SIG-M5 (cell line): ENCODE results near the gene RAB9A.
"Not testable (repeated sequence)": the region's sequence is repeated elsewhere in the genome, so short reads cannot be mapped to it uniquely, and the experiment has no call there.

Source experiments
- DNase-seq: peaks from one replicate; lab custom pipeline; 2025; lab: John Stamatoyannopoulos, UW

RAB9A gene

GRCh38 chrX:13700380-13700779, 11.5 kb downstream of the RAB9A start:
- DNase-seq: no peak

GRCh38 chrX:13702111-13702789, 13.3 kb downstream of the RAB9A start:
- DNase-seq: no peak

- DNase-seq: no peak
Measured at GRCh38 chrX:13703135-13703534, 14.2 kb downstream of the RAB9A start.

GRCh38 chrX:13703589-13703988, 14.7 kb downstream of the RAB9A start:
- DNase-seq: no peak

- no peak for DNase-seq
Measured at GRCh38 chrX:13711141-13711540, 22.2 kb downstream of the RAB9A start.

- no peak for DNase-seq
Measured at GRCh38 chrX:13716455-13716854, 27.5 kb downstream of the RAB9A start.

- no peak for DNase-seq
Measured at GRCh38 chrX:13716905-13717304, 28.0 kb downstream of the RAB9A start.

GRCh38 chrX:13717700-13718472, 29.0 kb downstream of the RAB9A start:
- no peak for DNase-seq

GRCh38 chrX:13719192-13719856, 30.4 kb downstream of the RAB9A start:
- DNase-seq: no peak

- DNase-seq: no peak
Measured at GRCh38 chrX:13721371-13721770, 32.4 kb downstream of the RAB9A start.

- DNase-seq: no peak
Measured at GRCh38 chrX:13721819-13722519, 33.0 kb downstream of the RAB9A start.

GRCh38 chrX:13724878-13725277, 36.0 kb downstream of the RAB9A start:
- DNase-seq: not testable (repeated sequence)

- not testable (repeated sequence) for DNase-seq
Measured at GRCh38 chrX:13726583-13726982, 37.7 kb downstream of the RAB9A start.

- DNase-seq: not testable (repeated sequence)
Measured at GRCh38 chrX:13730523-13730922, 41.6 kb downstream of the RAB9A start.

- DNase-seq: no peak
Measured at GRCh38 chrX:13732246-13733067, 43.5 kb downstream of the RAB9A start.

GRCh38 chrX:13733506-13733905, 44.6 kb downstream of the RAB9A start:
- no peak for DNase-seq

GRCh38 chrX:13734278-13735172, 45.6 kb downstream of the RAB9A start, which contains the start of the genes OFD1 and TRAPPC2:
TSS of gene OFD1 (plus strand) at chrX:13734748. CDS start at chrX:13735072, 324 bp downstream.
TSS of gene TRAPPC2 (minus strand) at chrX:13734620. CDS start at chrX:13719963, 14,657 bp downstream.
- DNase-seq: peak; percentile 83

GRCh38 chrX:13741695-13742094, 52.8 kb downstream of the RAB9A start:
- no peak for DNase-seq

GRCh38 chrX:13742397-13743176, 53.7 kb downstream of the RAB9A start:
- no peak for DNase-seq
